Keratinocyte (primary cell): ENCODE measurements around the gene KIFAP3. TPM values are rescaled to one million over a fixed set of nuclear protein-coding genes. Genes with fewer than 3 reads are reported as not detected.
A peak's percentile ranks its signal among the peaks of the same experiment; 100 is the strongest.

Source experiments
- DNase-seq: peaks from one replicate; pipeline ENCODE4 v3.0.0-alpha.2; 2011; ENCODE audit warnings: low read depth, missing footprints, low spot score
- FAIRE-seq: peaks from 2 replicates; lab custom pipeline; 2011; peaks lifted over from hg19 to GRCh38; lab: Jason Lieb, UNC
- H2AFZ ChIP-seq: 2 replicates; pipeline ENCODE4 v1.6.0; 2012; ENCODE audit warnings: low read length, control low read depth, inconsistent platforms; ENCODE audit not compliant: control insufficient read depth
- H3K27ac ChIP-seq: 2 replicates; pipeline ENCODE4 v1.5.1; 2011; ENCODE audit warnings: low read length; ENCODE audit not compliant: control insufficient read depth, insufficient read depth
- H3K27me3 ChIP-seq: 3 replicates; pipeline ENCODE4 v1.6.0; 2011; ENCODE audit warnings: low read length; ENCODE audit not compliant: control insufficient read depth, insufficient read depth; ENCODE audit errors: extremely low read depth
- H3K36me3 ChIP-seq, 2 experiments: 2 replicates in 1 of 2; 3 replicates in 1 of 2; pipeline ENCODE4 v1.5.1; 2011; ENCODE audit warnings: low read length in 2 of 2, mild to moderate bottlenecking in 1 of 2; ENCODE audit not compliant: control insufficient read depth in 2 of 2, insufficient read depth in 2 of 2; ENCODE audit errors: extremely low read depth in 1 of 2
- H3K4me1 ChIP-seq: 3 replicates; pipeline ENCODE4 v1.5.1; 2011; ENCODE audit warnings: low read length; ENCODE audit not compliant: control insufficient read depth, insufficient read depth; ENCODE audit errors: extremely low read depth
- H3K4me2 ChIP-seq: 3 replicates; pipeline ENCODE4 v1.6.0; 2011; ENCODE audit warnings: low read depth, low read length; ENCODE audit not compliant: control insufficient read depth, insufficient read depth; ENCODE audit errors: extremely low read depth
- H3K4me3 ChIP-seq, 3 experiments: fragments of 200-600 bp in 1 of 3; sonication (generic) in 1 of 3; 2 replicates in 2 of 3; 3 replicates in 1 of 3; pipeline ENCODE4 v1.5.1; 2011 to 2016; ENCODE audit warnings: low read length in 3 of 3, mild to moderate bottlenecking in 3 of 3, control low read depth in 2 of 3, inconsistent platforms in 1 of 3, low read depth in 1 of 3, mixed read lengths in 1 of 3, mixed run types in 1 of 3, moderate library complexity in 1 of 3; ENCODE audit not compliant: control insufficient read depth in 2 of 3, insufficient read depth in 2 of 3; ENCODE audit errors: extremely low read depth in 1 of 3
- H3K79me2 ChIP-seq: 2 replicates; pipeline ENCODE4 v1.6.0; 2012; ENCODE audit warnings: low read length; ENCODE audit not compliant: control insufficient read depth, insufficient read depth
- H3K9ac ChIP-seq: 3 replicates; pipeline ENCODE4 v1.6.0; 2011; ENCODE audit warnings: low read length; ENCODE audit not compliant: control insufficient read depth, insufficient read depth; ENCODE audit errors: extremely low read depth
- H3K9me1 ChIP-seq: 3 replicates; pipeline ENCODE4 v1.6.0; 2011; ENCODE audit warnings: low read length; ENCODE audit not compliant: control insufficient read depth, insufficient read depth; ENCODE audit errors: extremely low read depth
- H3K9me3 ChIP-seq: 2 replicates; pipeline ENCODE4 v1.5.1; 2012; ENCODE audit warnings: low read depth, low read length; ENCODE audit not compliant: control insufficient read depth
- H4K20me1 ChIP-seq: 3 replicates; pipeline ENCODE4 v1.6.0; 2011; ENCODE audit warnings: low read length; ENCODE audit not compliant: control insufficient read depth, insufficient read depth; ENCODE audit errors: extremely low read depth
- CTCF ChIP-seq, 3 experiments: IDR thresholded peaks in 1 of 3; conservative IDR thresholded peaks in 1 of 3; optimal IDR thresholded peaks in 1 of 3; 2 replicates in 2 of 3; 3 replicates in 1 of 3; pipeline versions ENCODE3 to v1.5.1; 2011; ENCODE audit warnings: low read length in 3 of 3, mild to moderate bottlenecking in 3 of 3, moderate library complexity in 2 of 3, control low read depth in 1 of 3, inconsistent platforms in 1 of 3; ENCODE audit not compliant: insufficient read depth in 2 of 3; ENCODE audit errors: extremely low read depth in 1 of 3
- EZH2 ChIP-seq: IDR thresholded peaks from one replicate; pipeline ENCODE4 v1.6.1; 2012; ENCODE audit warnings: inconsistent platforms, mild to moderate bottlenecking, low read length, moderate library complexity
- dilution Hi-C: fragments of 300-500 bp; cut with MboI; formaldehyde crosslinking; loops from one replicate; pipeline ENCODE4 v1.7.0; 2020; ENCODE audit warnings: low sequenced_read_pairs; ENCODE audit not compliant: extremely low pct_ligation_motif_present
- polyA plus RNA-seq, 5 experiments: library from polyadenylated mRNA; depleted of rRNA in 3 of 5; stranded (reverse) in 3 of 5; stranded (forward) in 1 of 5; unstranded in 1 of 5; fragments of >200 nt; gene quantifications; 1 replicate in 1 of 5; 2 replicates in 3 of 5; 3 replicates in 1 of 5; pipeline versions ENCODE4 v1.2.1 to v1.2.3, GENCODE V29; 2011 to 2012; ENCODE audit warnings: missing spikeins in 2 of 5, low read depth in 1 of 5, low replicate concordance in 1 of 5

KIFAP3 gene
- polyA plus RNA-seq, 1 donor (not counting 4 experiments of a cell fraction or from before 2014, with no cell fraction given), result 25.2 TPM

GRCh38 chr1:170073893-170074249 is 624 bp downstream of the KIFAP3 start:
- dilution Hi-C loops, result no loop called here
- H3K27me3 ChIP-seq, result no peaks in the 10 kb centered on the region
- peak overlapping the region; percentile 94 for H2AFZ ChIP-seq
- peak overlapping the region; percentile 79 for H3K27ac ChIP-seq
- TF ChIP-seq EZH2, result no peak
- no peak for TF ChIP-seq CTCF (optimal IDR thresholded peaks at IDR 0.05 in 1 of 3, IDR thresholded peaks at IDR 0.05 in 1 of 3, conservative IDR thresholded peaks at IDR 0.05 in 1 of 3; ENCODE audit: extremely low read depth in 1 of 3, insufficient read depth in 2 of 3, low read length in 3 of 3)
- peaks cover 16% of the 10 kb centered on the region for H3K79me2 ChIP-seq
- H3K9me1 ChIP-seq, result no peaks in the 10 kb centered on the region
- peak overlapping the region; percentile 73 to 90 (median 82) for H3K4me3 ChIP-seq
- DNase-seq (no peak), FAIRE-seq (no peak)
- no peaks in the 10 kb centered on the region for H4K20me1 ChIP-seq
- peak overlapping the region; percentile 86 for H3K4me2 ChIP-seq
- peak overlapping the region; percentile 86 for H3K9ac ChIP-seq
- no peaks in the 10 kb centered on the region for H3K36me3 ChIP-seq
- no peaks in the 10 kb centered on the region for H3K4me1 ChIP-seq
- H3K9me3 ChIP-seq, result no peaks in the 10 kb centered on the region

GRCh38 chr1:170071378-170071777 is 3.1 kb downstream of the KIFAP3 start:
- no peaks in the 10 kb centered on the region for H3K9me1 ChIP-seq
- no peak overlapping the region for H2AFZ ChIP-seq
- no peaks in the 10 kb centered on the region for H3K4me1 ChIP-seq
- no peaks in the 10 kb centered on the region for H3K9me3 ChIP-seq
- H3K36me3 ChIP-seq, result no peaks in the 10 kb centered on the region
- dilution Hi-C loops, result no loop called here
- H3K9ac ChIP-seq, result no peak overlapping the region
- no peaks in the 10 kb centered on the region for H3K27me3 ChIP-seq
- H3K4me3 ChIP-seq, result no peak overlapping the region
- TF ChIP-seq CTCF (optimal IDR thresholded peaks at IDR 0.05 in 1 of 3, IDR thresholded peaks at IDR 0.05 in 1 of 3, conservative IDR thresholded peaks at IDR 0.05 in 1 of 3; ENCODE audit: extremely low read depth in 1 of 3, insufficient read depth in 2 of 3, low read length in 3 of 3), result no peak
- no peak for TF ChIP-seq EZH2
- H3K27ac ChIP-seq, result no peak overlapping the region
- DNase-seq (no peak), FAIRE-seq (no peak)
- H3K4me2 ChIP-seq, result no peak overlapping the region
- H4K20me1 ChIP-seq, result no peaks in the 10 kb centered on the region
- peaks cover 26% of the 10 kb centered on the region for H3K79me2 ChIP-seq
